ENCODE measurements around the gene S100A6. TPM values are rescaled to one million over a fixed set of nuclear protein-coding genes. Genes with fewer than 3 reads are reported as not detected.

Gene S100A6
- total RNA-seq, 4 donors from 2014 or later, result 147 to 251 (median 192) TPM

DNA sequence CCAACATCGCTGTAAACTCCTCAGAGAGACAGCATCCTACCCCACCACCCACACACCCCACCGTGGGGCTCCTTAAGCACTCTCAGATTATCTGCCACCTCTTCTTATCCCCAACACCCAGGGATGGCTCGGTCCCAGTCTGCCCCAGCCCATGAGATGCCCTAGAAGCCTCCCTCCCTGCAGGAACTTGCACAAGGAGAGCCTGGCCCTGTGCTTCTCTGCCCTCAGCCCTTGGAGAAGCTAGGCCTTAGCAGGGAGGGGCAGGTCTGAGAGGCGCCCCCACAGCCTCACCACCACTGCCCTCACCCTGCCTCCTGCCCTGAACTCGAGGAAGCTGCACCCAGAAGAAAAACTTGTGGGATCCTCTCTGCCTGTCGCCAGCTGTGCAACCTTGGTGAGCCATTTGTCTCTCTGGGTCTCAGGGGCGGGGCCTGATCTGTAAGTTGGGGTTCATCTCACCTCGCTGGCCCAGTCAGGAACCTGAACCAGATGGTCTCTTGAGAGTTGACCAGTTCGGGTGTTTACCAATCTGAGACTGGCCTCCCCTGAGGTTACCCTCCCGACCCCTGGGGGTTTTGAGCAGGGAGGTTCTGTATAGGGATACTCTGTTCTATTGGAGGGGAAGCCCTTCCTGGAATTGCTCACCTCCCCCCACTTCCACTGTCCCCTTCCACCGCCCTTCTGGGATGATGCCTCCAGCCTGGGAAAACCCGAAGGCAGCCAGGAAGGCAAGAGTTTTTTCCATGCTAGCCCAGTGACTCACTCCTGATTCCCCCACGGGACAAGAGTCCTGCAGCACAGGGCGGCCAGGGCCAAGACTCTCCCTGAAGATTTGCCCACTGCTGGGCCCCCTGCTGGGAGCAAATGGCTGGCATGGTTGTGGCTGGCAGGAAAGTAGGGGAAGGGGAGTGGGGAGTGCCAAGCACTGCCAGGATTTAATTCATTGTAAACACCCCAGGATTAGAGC is 13.2 kb upstream of the S100A6 start, which contains the start of gene S100A3:
Gene S100A3 (minus strand): TSS at position 537 of the 967 bp plus-strand sequence. CDS start 773 bp downstream, outside the sequence.
- WGBS, 2 donors, result 28 to 39% methylated on average over 14 of the region's 14 CpGs
- intact Hi-C loops (cut with DNase I; ENCODE audit: low total_unique reads), result no loop called here
- TF ChIP-seq CTCF (IDR thresholded peaks at IDR 0.05) (no peak), POLR2A (IDR thresholded peaks at IDR 0.05) (no peak)
- peak; percentile 78 to 95 for DNase-seq (ENCODE audit: low spot score in 2 of 2)
- H3K4me3 ChIP-seq (ENCODE audit: low read depth, poor library complexity, severe bottlenecking), result no peak within 1 kb of the TSS

DNA sequence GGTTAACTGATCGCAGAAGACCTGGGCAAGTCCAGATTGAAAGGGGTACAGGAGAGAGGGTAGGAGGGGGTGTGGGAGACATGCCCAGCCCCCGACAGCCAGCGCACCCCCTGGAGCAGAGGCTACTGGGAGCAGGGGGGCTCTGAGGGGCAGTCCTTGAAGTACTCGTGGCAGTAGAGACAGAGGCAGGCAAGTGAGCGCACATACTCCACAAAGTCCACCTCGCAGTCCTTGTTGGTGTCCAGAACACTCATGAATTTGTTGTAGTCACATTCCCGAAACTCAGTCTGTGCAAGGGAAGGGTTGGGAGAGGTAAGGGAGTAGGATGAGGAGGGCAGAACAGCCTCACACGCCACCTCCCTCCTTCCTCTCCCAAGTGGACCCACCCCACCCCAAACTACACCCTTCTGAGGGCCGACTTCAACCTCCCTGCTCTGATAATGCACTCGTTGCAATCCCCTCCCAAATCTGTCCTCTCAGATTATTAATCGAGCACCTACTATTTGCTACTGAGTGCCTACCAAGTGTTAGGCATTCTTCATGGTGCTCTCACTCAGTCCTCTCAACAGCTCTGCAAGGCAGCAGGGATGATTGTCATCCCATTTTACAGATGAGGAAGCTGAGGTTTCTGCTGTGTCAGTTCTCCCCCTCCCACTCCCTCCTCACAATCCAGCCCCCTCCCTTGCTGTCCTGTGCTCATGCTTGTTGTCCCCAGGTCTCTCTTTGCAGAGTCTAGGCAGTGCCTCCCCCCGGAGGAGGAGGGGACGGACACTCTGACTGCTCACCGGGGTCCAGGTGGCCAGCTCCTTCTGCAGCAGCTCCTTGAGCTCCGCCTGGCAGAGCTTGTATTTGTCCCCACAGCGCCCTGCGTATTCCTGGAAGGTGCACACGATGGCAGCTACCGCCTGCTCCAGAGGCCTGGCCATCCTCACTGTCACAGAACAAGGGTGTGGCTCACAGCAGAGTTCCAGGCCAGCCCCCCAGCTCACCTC is 12.1 kb upstream of the S100A6 start:
- intact Hi-C loops (cut with DNase I; ENCODE audit: low total_unique reads), result no loop called here
- no peak overlapping the region for H3K4me3 ChIP-seq (ENCODE audit: low read depth, poor library complexity, severe bottlenecking)
- 55 to 66% methylated on average over 19 of the region's 19 CpGs for WGBS, 2 donors
- DNase-seq (ENCODE audit: low spot score in 2 of 2), result peak in 1 of 2 donors; percentile 82
- TF ChIP-seq CTCF (IDR thresholded peaks at IDR 0.05) (no peak), POLR2A (IDR thresholded peaks at IDR 0.05) (no peak)

DNA sequence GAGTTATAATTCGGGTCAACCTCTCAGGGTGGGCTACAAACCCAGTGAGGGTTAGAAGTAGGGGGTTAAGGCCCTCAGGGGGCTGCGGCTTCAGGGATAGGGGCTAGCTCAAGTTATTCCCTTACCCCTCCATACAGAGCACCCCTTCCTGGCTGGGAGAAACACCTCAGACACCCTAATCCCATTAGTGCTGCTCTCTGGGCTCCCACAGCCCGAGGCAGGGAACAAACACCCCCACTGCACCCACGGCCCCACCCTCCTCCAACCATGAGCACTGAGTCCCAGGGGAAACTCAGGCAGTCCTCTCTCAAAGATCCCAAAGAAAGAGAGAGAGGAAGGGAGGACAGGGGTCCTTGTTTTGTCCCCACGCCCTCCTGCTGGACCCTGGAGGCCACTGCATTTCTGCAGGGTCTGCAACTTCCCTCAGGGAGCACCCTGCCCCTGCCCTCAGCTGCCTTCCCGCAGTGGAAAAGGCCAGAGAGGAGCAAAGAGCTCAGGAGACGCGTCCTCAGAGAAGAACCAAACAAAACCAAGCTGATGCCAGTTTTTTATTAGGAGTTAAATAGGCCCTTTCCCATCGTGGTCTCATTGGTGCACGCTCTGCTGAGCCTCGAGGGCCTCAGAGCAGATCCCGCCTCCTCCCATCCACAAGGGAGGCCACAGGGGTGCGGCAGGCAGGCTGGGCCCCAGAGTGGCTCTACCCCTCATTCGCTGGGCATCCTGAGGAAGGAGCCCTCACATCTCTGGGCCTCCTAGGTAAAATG is 11.2 kb upstream of the S100A6 start:
- H3K4me3 ChIP-seq (ENCODE audit: low read depth, poor library complexity, severe bottlenecking), result no peak overlapping the region
- intact Hi-C loops (cut with DNase I; ENCODE audit: low total_unique reads), result no loop called here

GRCh38 chr1:153546371-153546770 is 10.6 kb upstream of the S100A6 start:
- no peak for TF ChIP-seq POLR2A (IDR thresholded peaks at IDR 0.05)
- peak in 1 of 2 donors; percentile 83 for DNase-seq (ENCODE audit: low spot score in 2 of 2)
- WGBS, 2 donors, result 48 to 56% methylated on average over 8 of the region's 8 CpGs
- H3K4me3 ChIP-seq (ENCODE audit: low read depth, poor library complexity, severe bottlenecking), result no peak overlapping the region
- intact Hi-C loops (cut with DNase I; ENCODE audit: low total_unique reads), result no loop called here

More for the DNA sequence above, 11.2 kb upstream of the S100A6 start:
- DNase-seq (ENCODE audit: low spot score in 2 of 2), result peak in 1 of 2 donors; percentile 84
- TF ChIP-seq POLR2A (IDR thresholded peaks at IDR 0.05) (no peak), CTCF (IDR thresholded peaks at IDR 0.05) (no peak)
- 31 to 33% methylated on average over 14 of the region's 14 CpGs for WGBS, 2 donors

GRCh38 chr1:153545067-153546055 is 9.6 kb upstream of the S100A6 start, which contains the start of gene S100A4:
S100A4 (minus strand) TSS chr1:153545806; CDS start chr1:153544794, 1,012 bp downstream.
- WGBS, 2 donors, result 1 to 7% methylated on average over 19 of the region's 19 CpGs
- DNase-seq (ENCODE audit: low spot score in 2 of 2), result peak; percentile 97 to 99
- TF ChIP-seq POLR2A (IDR thresholded peaks at IDR 0.05) (peak in 1 of 2 donors; percentile 31), CTCF (IDR thresholded peaks at IDR 0.05) (no peak)
- intact Hi-C loops (cut with DNase I; ENCODE audit: low total_unique reads), result no loop called here
- peak within 1 kb of the TSS; percentile 41 for H3K4me3 ChIP-seq (ENCODE audit: low read depth, poor library complexity, severe bottlenecking)

Data from lower leg skin (tissue), 4 donors.